ENCODE results near the gene RNF111.
"Not testable (repeated sequence)": the region's sequence is repeated elsewhere in the genome, so short reads cannot be mapped to it uniquely, and the experiment has no call there.

The RNF111 gene

GRCh38 chr15:59063042-59063441, 75.6 kb downstream of the RNF111 start:
- peak; percentile 15 for DNase-seq

DNA sequence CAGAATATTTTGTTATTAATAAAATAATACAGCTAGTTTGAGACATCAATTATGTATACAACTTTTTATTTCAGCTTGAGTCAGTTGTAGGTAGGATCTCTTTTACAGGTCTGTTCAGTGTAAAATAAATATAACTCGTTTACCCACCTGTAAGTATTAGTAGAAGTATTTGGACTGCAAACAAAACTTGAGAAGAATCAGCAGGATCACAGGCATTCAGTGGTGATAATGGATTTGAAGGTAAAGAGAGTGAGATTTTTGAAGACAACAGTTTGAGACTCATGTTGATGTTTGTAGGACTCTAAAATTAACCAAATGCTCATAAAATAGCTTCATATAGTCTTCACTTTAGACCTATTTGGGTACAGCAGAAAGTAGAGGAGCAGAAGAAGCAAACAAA, 82.0 kb downstream of the RNF111 start:
- no peak for DNase-seq

DNA sequence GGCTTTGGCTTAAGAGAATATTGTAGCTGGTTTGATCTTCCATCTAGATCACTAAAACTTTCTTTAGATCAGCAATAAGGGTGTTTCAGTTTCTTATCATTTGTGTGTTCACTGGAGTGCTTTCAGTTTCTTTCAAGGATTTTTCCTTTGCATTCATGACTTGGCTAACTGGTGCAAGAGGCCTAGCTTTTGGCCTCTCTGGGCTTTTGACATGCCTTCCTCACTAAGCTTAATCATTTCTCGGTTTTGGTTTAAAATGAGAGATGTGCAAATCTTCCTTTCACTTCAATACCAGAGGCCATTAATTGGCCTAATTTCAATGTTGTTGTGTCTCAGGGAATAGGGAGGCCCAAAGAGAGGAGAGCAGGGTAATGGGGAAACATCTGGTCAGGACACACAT, 87.1 kb downstream of the RNF111 start:
- DNase-seq: no peak

DNA sequence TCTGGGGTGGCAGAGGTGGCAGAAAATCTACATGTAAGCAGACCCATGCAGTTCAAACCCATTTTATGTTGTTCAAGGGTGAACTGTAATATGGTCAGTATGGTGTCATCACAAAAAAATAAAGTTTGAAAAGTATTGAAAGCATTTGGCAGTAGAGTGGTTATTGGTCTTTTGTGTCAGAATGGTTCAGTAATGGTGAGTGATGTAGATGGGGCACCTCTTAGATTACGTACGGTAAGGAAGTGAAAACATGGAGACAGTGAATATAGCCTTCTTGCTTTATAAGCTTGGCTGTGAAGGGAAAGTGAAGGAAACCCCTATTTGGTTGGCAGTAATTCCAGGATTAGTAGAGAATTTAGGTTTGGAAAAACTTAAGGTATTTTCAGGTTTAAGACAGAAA, 100.3 kb downstream of the RNF111 start:
- no peak for DNase-seq

GRCh38 chr15:59094077-59094476, 106.6 kb downstream of the RNF111 start:
- DNase-seq: no peak

DNA sequence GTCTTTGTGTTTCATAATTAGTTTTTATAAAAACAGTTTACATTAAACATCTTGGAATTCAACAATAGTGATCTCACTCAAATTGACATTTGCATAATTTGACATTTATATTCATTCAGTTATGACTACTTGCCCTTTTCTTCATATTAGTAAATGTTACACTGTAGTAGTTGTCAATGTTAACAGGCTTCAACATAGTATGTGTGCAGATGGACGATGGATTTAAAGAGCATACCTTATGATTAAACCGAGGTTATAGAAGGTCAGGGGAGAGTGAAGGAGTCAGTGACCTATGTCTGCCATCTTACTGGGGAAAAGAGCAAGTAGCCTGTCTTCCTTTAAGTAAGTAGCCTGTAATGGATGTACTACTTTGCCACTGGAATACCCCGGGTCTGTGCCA, 109.0 kb downstream of the RNF111 start:
- DNase-seq: no peak

GRCh38 chr15:59099162-59099685, 111.8 kb downstream of the RNF111 start:
- DNase-seq: no peak

GRCh38 chr15:59104602-59104911, 117.1 kb downstream of the RNF111 start:
- no peak for DNase-seq

GRCh38 chr15:59104912-59105732, 117.7 kb downstream of the RNF111 start, which contains the start of gene CCNB2:
Gene CCNB2, plus strand, starts transcription at chr15:59105146. Its CDS starts 123 bp downstream, at chr15:59105269.
- DNase-seq: peak; percentile 87

DNA sequence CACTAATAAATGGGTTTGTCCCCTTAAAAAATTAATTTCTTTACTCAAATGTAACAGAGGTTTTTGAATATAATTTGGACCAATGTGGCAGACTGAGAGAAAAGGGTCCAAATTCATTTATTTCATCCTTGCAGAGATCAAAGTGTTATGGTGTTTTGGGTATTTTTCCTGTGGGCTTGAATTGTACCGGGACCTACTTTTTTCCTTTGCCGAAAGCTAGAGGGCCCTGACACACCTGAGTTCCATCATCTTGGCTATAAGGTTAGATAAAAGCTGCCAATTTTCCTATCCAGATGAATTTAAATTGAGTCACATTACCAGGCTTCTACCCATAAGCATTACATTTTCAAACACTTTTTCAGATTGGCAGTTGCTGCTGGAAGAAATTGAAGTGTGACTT, 118.4 kb downstream of the RNF111 start:
- DNase-seq: no peak

GRCh38 chr15:59111251-59111650, 123.8 kb downstream of the RNF111 start:
- no peak for DNase-seq

GRCh38 chr15:59115047-59115446, 127.6 kb downstream of the RNF111 start:
- no peak for DNase-seq

GRCh38 chr15:59116141-59116540, 128.7 kb downstream of the RNF111 start:
- no peak for DNase-seq

- no peak for DNase-seq
These were observed 129.3 kb downstream of the RNF111 start for GRCh38 chr15:59116771-59117170.

DNA sequence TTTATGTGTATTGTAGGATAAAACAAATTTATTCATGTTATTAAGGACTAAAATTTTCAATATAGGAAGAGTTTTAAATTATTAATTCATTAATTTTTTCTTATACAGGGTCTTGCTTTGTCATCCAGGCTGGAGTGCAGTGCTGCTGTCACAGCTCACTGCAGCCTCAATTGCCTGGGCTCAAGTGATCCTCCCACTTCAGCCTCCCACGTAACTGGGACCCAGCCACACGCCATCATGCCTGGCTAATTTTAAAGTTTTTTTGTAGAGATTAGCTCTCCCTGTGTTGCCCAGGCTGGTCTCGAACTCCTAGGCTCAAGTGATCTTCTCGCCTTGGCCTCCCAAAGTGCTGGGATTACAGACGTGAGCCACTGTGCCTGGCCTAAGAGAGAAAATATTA, 132.2 kb downstream of the RNF111 start:
- DNase-seq: no peak

DNA sequence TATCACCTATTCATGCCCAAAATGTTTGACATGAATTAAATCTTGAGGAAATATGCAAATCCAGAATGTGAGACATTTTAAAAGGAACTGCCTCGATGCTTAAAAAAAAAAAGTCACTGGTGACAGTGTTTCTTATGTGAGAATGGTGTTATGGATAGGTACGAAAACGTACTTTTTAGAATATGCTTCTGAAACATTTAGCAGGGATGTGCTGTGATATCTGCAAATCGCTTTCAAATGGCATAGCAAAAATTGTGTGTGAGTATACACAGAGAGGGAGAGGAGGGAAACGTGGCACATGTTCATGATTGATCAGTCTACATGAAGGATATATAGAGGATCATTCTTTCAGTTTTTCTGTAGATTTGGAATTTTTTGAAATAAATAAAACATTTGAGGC, 133.5 kb downstream of the RNF111 start:
- no peak for DNase-seq

DNA sequence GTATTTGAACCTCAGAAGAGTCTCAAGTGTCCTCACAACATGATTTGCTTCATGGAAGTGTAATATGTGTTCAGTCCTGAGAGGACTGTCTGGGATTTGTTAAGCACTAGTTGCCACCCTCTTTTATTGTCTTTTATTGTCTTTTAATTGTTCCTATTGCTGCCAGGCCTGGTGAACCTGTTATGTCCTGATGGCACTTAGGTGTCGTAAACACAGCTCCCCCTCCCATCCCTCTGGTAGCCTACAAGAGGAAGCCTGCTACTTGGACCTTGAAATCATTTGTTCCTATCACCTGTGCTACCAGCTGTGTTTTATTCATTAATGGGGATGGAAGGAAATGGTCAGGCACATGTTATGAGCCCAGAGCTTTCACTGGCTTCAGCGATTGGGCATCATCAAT, 136.8 kb downstream of the RNF111 start:
- no peak for DNase-seq

DNA sequence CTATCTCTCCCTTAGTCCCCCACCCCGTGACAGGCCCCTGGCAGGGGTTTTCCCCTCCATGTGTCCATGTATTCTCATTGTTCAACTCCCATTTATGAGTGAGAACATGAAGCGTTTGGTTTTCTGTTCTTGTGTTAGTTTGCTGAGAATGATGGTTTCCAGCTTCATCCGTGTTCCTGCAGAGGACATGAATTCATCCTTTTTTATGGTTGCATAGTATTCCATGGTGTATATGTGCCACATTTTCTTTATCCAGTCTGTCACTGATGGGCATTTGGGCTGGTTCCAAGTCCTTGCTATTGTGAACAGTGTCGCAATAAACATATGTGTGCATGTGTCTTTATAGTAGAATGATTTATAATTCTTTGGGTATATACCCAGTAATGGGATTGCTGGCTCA, 138.2 kb downstream of the RNF111 start:
- not testable (repeated sequence) for DNase-seq

DNA sequence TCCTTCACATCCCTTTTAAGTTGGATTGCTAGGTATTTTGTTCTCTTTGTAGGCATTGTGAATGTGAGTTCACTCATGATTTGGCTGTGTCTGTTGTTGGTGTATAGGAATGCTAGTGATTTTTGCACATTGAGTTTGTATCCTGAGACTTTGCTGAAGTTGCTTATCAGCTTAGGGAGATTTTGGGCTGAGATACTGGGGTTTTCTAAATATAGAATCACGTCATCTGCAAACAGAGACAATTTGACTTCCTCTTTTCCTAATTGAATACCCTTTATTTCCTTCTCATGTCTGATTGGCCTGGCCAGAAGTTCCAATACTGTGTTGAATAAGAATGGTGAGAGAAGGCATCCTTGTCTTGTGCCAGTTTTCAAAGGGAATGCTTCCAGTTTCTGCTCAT, 139.8 kb downstream of the RNF111 start:
- DNase-seq: not testable (repeated sequence)

GRCh38 chr15:59131456-59131855, 144.0 kb downstream of the RNF111 start:
- no peak for DNase-seq

DNA sequence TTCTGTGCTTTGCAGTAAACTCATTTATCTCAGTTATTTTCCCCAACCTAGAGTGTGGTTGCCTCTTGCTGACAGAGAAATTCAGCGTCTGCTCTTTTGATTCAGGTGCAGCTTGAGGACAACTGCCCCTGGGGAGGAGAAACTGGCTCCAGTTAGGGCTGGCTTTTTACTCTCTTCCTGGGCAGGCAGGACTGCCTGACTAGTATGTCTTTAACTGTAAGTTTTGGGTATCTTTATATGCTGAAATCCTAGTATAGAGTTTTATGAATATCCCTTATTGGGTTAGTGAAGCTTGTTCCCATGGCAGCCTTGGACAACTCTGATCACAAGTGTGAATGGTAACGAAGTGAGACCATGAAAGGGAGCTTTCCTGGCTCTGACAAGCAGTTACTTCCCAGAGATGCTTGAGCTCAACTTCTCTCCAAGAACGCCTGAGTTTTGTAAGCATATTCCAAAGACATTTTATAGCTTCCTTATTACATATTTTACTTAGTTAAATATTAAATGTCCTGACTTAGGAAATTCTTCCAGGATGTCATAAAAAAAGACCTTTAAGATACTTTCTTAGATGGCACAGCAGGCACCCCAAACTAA, 144.6 kb downstream of the RNF111 start:
- no peak for DNase-seq

DNA sequence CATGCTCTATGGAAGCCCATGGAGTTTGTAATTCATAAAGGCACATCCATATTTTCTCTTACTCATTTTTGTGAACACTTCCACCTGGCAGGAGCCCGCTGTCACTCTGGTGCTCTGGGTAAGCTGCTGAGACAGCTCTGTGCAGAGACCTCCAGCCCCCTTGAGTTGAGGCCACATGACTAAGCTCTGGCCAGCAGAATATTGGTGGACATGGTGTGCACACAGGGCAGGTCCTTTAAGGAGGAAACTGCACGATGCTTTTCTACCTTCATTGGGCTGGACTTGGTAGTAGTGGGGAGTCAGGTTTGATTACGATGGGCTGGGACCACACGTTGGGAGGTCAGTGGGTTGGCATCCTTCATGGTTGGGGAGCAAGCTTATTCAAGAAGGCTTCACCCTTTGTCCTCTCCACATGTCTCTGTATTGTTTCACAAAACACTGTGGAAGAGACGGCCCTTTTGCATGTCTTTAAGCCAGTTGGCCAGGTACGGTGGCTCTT, 146.5 kb downstream of the RNF111 start:
- DNase-seq: no peak

GRCh38 chr15:59137566-59137965, 150.1 kb downstream of the RNF111 start:
- DNase-seq: no peak

DNA sequence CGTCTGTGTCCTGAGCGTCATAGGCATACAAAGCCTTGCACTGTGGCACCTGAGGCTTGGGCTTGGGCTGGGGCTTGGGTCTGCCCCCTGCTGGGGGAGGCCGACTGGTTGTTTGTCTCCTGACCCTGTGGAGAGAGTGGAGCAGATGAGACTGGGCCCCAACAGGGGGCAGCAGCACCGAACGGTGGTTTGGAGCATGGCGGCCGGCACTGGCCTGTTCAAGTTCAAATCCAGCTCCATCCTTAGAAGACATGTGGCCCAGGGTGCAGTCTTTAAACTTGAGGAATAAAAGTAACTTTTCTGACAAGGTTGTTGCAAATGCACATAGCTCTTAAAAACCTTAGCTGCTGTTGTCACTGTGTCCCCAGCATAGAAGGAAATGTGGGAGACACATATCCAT, 150.8 kb downstream of the RNF111 start:
- DNase-seq: no peak

All from SIG-M5 (cell line).